HG02678 (cell line): ENCODE results near the gene NALCN.

Experiments
- ATAC-seq: cut with Tn5 transposase; IDR thresholded peaks from one replicate; pipeline ENCODE4 v1.9.1; 2021; ENCODE audit warnings: mild to moderate bottlenecking, moderate library complexity; ENCODE audit not compliant: unreplicated experiment

Gene NALCN

GRCh38 chr13:101415358-101416174 is 742 bp downstream of the NALCN start:
- no peak for ATAC-seq

GRCh38 chr13:101412076-101412475 is 4.2 kb downstream of the NALCN start:
- no peak for ATAC-seq

- no peak for ATAC-seq
These were observed 7.2 kb downstream of the NALCN start for GRCh38 chr13:101408992-101409656.

- no peak for ATAC-seq
These were observed 8.2 kb downstream of the NALCN start for GRCh38 chr13:101408154-101408553.

- no peak for ATAC-seq
These were observed 9.5 kb downstream of the NALCN start for GRCh38 chr13:101406791-101407190.

- no peak for ATAC-seq
These were observed 15.1 kb downstream of the NALCN start for GRCh38 chr13:101401196-101401595.

- no peak for ATAC-seq
These were observed 16.9 kb downstream of the NALCN start for GRCh38 chr13:101399365-101399764.

GRCh38 chr13:101398920-101399319 is 17.4 kb downstream of the NALCN start:
- ATAC-seq, result no peak

- ATAC-seq, result no peak
These were observed 18.1 kb downstream of the NALCN start for GRCh38 chr13:101398191-101398590.

GRCh38 chr13:101397742-101398141 is 18.6 kb downstream of the NALCN start:
- ATAC-seq, result no peak

GRCh38 chr13:101394605-101395004 is 21.7 kb downstream of the NALCN start:
- ATAC-seq, result no peak

GRCh38 chr13:101393140-101393539 is 23.2 kb downstream of the NALCN start:
- ATAC-seq, result no peak

- no peak for ATAC-seq
These were observed 25.8 kb downstream of the NALCN start for GRCh38 chr13:101390461-101390860.

- no peak for ATAC-seq
These were observed 31.4 kb downstream of the NALCN start for GRCh38 chr13:101384929-101385328.

- ATAC-seq, result no peak
These were observed 32.7 kb downstream of the NALCN start for GRCh38 chr13:101383595-101383994.

GRCh38 chr13:101382701-101383100 is 33.6 kb downstream of the NALCN start:
- no peak for ATAC-seq

- ATAC-seq, result no peak
These were observed 34.2 kb downstream of the NALCN start for GRCh38 chr13:101382086-101382485.

- ATAC-seq, result no peak
These were observed 55.8 kb downstream of the NALCN start for GRCh38 chr13:101360525-101360924.

GRCh38 chr13:101354895-101355294 is 61.4 kb downstream of the NALCN start:
- no peak for ATAC-seq

- no peak for ATAC-seq
These were observed 69.2 kb downstream of the NALCN start for GRCh38 chr13:101346942-101347728.

GRCh38 chr13:101346161-101346560 is 70.1 kb downstream of the NALCN start:
- ATAC-seq, result no peak
